Measurements from ENCODE around the gene ZBTB8B.
A peak's percentile ranks its signal among the peaks of the same experiment; 100 is the strongest.

Gene ZBTB8B

GRCh38 chr1:32500387-32501209 is 35.7 kb downstream of the ZBTB8B start:
- Histone ChIP-seq H3K4me1 (ENCODE audit: low read length) (peaks cover 3% of the 10 kb centered on the region; the same call in 1 of the 2 replicates), H2AFZ (ENCODE audit: low read length) (peak overlapping the region; percentile 86), H4K20me1 (ENCODE audit: insufficient read depth, low read length) (no peaks in the 10 kb centered on the region), H3K79me2 (ENCODE audit: low read length) (no peaks in the 10 kb centered on the region), H3K4me3 (ENCODE audit: low read length) (peak overlapping the region; percentile 63), H3K4me2 (ENCODE audit: low read depth, low read length) (peak overlapping the region; percentile 90), H3F3A (ENCODE audit: insufficient read depth, low read length) (no peaks in the 10 kb centered on the region), H3K9me2 (replicated peaks; ENCODE audit: insufficient read depth, low read length) (no peaks in the 10 kb centered on the region), H3K27me3 (replicated peaks; ENCODE audit: insufficient read depth, low read length) (no peaks in the 10 kb centered on the region), H3K36me3 (replicated peaks; ENCODE audit: insufficient read depth, low read length) (no peaks in the 10 kb centered on the region), H3K9ac (ENCODE audit: low read length) (peak overlapping the region; percentile 47), H3K27ac (ENCODE audit: low read length) (no peak overlapping the region), H3K9me3 (replicated peaks; ENCODE audit: insufficient read depth, low read length) (no peaks in the 10 kb centered on the region)
- peak; percentile 63 for DNase-seq
- TF ChIP-seq CTCF (IDR thresholded peaks at IDR 0.05; ENCODE audit: low read length) (no peak), EZH2phosphoT487 (IDR thresholded peaks at IDR 0.05; ENCODE audit: low read length) (no peak), EZH2 (optimal IDR thresholded peaks at IDR 0.05; ENCODE audit: low read depth, low read length) (no peak)

- H3K4me1 ChIP-seq (ENCODE audit: low read length), result peaks cover 3% of the 10 kb centered on the region; the same call in 1 of the 2 replicates
- no peak overlapping the region for H3K27ac ChIP-seq (ENCODE audit: low read length)
- H3K36me3 ChIP-seq (replicated peaks; ENCODE audit: insufficient read depth, low read length), result no peaks in the 10 kb centered on the region
- TF ChIP-seq CTCF (IDR thresholded peaks at IDR 0.05; ENCODE audit: low read length), result no peak
- no peak for TF ChIP-seq EZH2phosphoT487 (IDR thresholded peaks at IDR 0.05; ENCODE audit: low read length)
- no peak for TF ChIP-seq EZH2 (optimal IDR thresholded peaks at IDR 0.05; ENCODE audit: low read depth, low read length)
- H3K79me2 ChIP-seq (ENCODE audit: low read length), result no peaks in the 10 kb centered on the region
- H4K20me1 ChIP-seq (ENCODE audit: insufficient read depth, low read length), result no peaks in the 10 kb centered on the region
- no peaks in the 10 kb centered on the region for H3F3A ChIP-seq (ENCODE audit: insufficient read depth, low read length)
- no peak overlapping the region for H2AFZ ChIP-seq (ENCODE audit: low read length)
- H3K9me2 ChIP-seq (replicated peaks; ENCODE audit: insufficient read depth, low read length), result no peaks in the 10 kb centered on the region
- no peaks in the 10 kb centered on the region for H3K9me3 ChIP-seq (replicated peaks; ENCODE audit: insufficient read depth, low read length)
- no peak for DNase-seq
- H3K4me2 ChIP-seq (ENCODE audit: low read depth, low read length), result no peak overlapping the region
- no peak overlapping the region for H3K9ac ChIP-seq (ENCODE audit: low read length)
- H3K27me3 ChIP-seq (replicated peaks; ENCODE audit: insufficient read depth, low read length), result no peaks in the 10 kb centered on the region
- no peak overlapping the region for H3K4me3 ChIP-seq (ENCODE audit: low read length)
Measured at GRCh38 chr1:32501865-32502264, 37.0 kb downstream of the ZBTB8B start.

- H3K9ac ChIP-seq (ENCODE audit: low read length), result no peak overlapping the region
- H3K4me2 ChIP-seq (ENCODE audit: low read depth, low read length), result no peak overlapping the region
- no peaks in the 10 kb centered on the region for H3K9me3 ChIP-seq (replicated peaks; ENCODE audit: insufficient read depth, low read length)
- no peak overlapping the region for H3K27ac ChIP-seq (ENCODE audit: low read length)
- no peaks in the 10 kb centered on the region for H3F3A ChIP-seq (ENCODE audit: insufficient read depth, low read length)
- no peaks in the 10 kb centered on the region for H3K27me3 ChIP-seq (replicated peaks; ENCODE audit: insufficient read depth, low read length)
- TF ChIP-seq CTCF (IDR thresholded peaks at IDR 0.05; ENCODE audit: low read length) (no peak), EZH2 (optimal IDR thresholded peaks at IDR 0.05; ENCODE audit: low read depth, low read length) (no peak), EZH2phosphoT487 (IDR thresholded peaks at IDR 0.05; ENCODE audit: low read length) (no peak)
- H3K4me1 ChIP-seq (ENCODE audit: low read length), result peaks cover 3% of the 10 kb centered on the region; the same call in 1 of the 2 replicates
- H3K9me2 ChIP-seq (replicated peaks; ENCODE audit: insufficient read depth, low read length), result no peaks in the 10 kb centered on the region
- H4K20me1 ChIP-seq (ENCODE audit: insufficient read depth, low read length), result no peaks in the 10 kb centered on the region
- H3K36me3 ChIP-seq (replicated peaks; ENCODE audit: insufficient read depth, low read length), result no peaks in the 10 kb centered on the region
- H3K79me2 ChIP-seq (ENCODE audit: low read length), result no peaks in the 10 kb centered on the region
- no peak overlapping the region for H3K4me3 ChIP-seq (ENCODE audit: low read length)
- H2AFZ ChIP-seq (ENCODE audit: low read length), result no peak overlapping the region
- no peak for DNase-seq
Measured at GRCh38 chr1:32503153-32503552, 38.3 kb downstream of the ZBTB8B start.
